SK-N-SH (cell line): Measurements from ENCODE around the gene RXFP3.

ENCODE experiments used
- ELF1 ChIP-seq: IDR thresholded peaks from 2 replicates; pipeline ENCODE4 v1.4.0; 2012
- EP300 ChIP-seq, 2 experiments: IDR thresholded peaks; 2 replicates each; pipeline versions ENCODE4 v1.4.0 to v1.6.1; 2012; ENCODE audit warnings: borderline replicate concordance in 1 of 2, low read depth in 1 of 2, low read length in 1 of 2
- EZH2phosphoT487 ChIP-seq: fragments of 200-600 bp; sonication (generic); IDR thresholded peaks from 2 replicates; pipeline ENCODE4 v1.6.1; 2017; ENCODE audit warnings: low read depth, mixed run types, mild to moderate bottlenecking, antibody characterized with exemption, moderate library complexity, borderline replicate concordance
- GABPA ChIP-seq: IDR thresholded peaks from 2 replicates; pipeline ENCODE4 v1.4.0; 2012; ENCODE audit warnings: low read depth, mild to moderate bottlenecking
- MAX ChIP-seq: IDR thresholded peaks from 2 replicates; pipeline ENCODE4 v1.4.0; 2012; ENCODE audit warnings: low read depth
- MXI1 ChIP-seq: IDR thresholded peaks from 2 replicates; pipeline ENCODE4 v1.6.1; 2012; ENCODE audit warnings: mild to moderate bottlenecking, low read depth, low read length, improper control_type of control experiment
- NFIC ChIP-seq: IDR thresholded peaks from 2 replicates; pipeline ENCODE4 v1.4.0; 2012; ENCODE audit warnings: borderline replicate concordance
- PBX3 ChIP-seq: IDR thresholded peaks from 2 replicates; pipeline ENCODE4; 2012
- RFX5 ChIP-seq: IDR thresholded peaks from 2 replicates; pipeline ENCODE4 v1.6.1; 2012; ENCODE audit warnings: mild to moderate bottlenecking, improper control_type of control experiment, low read length
- SMC3 ChIP-seq: IDR thresholded peaks from 2 replicates; pipeline ENCODE4 v1.6.1; 2012; ENCODE audit warnings: low read depth, low read length, improper control_type of control experiment
- YY1 ChIP-seq: IDR thresholded peaks from 2 replicates; pipeline ENCODE4 v1.4.0; 2012; ENCODE audit warnings: low read depth, mild to moderate bottlenecking
- TF ChIP-seq, protein P1 (sequence below): fragments of 200-600 bp; sonication (generic); IDR thresholded peaks from 2 replicates; pipeline ENCODE4 v1.6.1; 2017; ENCODE audit warnings: antibody characterized with exemption, mild to moderate bottlenecking, moderate library complexity
- TF ChIP-seq, protein P2 (sequence below): fragments of 150-350 bp; IDR thresholded peaks from 2 replicates; pipeline ENCODE4 v1.6.1; 2017; ENCODE audit warnings: antibody characterized with exemption, low read length, low read depth, borderline replicate concordance
- TF ChIP-seq, protein P3 (sequence below): IDR thresholded peaks from 2 replicates; pipeline ENCODE4 v1.4.0; 2012; ENCODE audit warnings: low read depth, borderline replicate concordance

DNA sequence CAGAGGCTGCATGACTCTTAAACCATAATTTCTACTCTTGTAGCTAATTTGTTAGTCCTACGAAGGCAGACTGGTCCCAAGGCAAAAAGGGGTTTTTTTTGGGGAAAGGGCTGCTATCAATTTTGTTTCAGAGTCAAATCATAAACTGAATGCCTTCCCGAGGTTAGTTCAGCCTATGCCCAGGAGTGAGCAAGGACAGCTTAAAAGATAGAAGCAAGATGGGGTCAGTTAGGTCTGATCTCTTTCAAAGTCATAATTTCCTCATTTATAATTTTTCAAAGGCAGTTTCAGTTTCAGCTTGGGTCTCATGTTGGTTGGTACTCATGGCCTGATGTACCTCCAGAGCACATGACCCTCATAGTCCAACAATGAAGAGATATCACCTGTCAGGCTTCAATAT lies 7.9 kb upstream of the RXFP3 start:
- TF ChIP-seq, protein P1, sequence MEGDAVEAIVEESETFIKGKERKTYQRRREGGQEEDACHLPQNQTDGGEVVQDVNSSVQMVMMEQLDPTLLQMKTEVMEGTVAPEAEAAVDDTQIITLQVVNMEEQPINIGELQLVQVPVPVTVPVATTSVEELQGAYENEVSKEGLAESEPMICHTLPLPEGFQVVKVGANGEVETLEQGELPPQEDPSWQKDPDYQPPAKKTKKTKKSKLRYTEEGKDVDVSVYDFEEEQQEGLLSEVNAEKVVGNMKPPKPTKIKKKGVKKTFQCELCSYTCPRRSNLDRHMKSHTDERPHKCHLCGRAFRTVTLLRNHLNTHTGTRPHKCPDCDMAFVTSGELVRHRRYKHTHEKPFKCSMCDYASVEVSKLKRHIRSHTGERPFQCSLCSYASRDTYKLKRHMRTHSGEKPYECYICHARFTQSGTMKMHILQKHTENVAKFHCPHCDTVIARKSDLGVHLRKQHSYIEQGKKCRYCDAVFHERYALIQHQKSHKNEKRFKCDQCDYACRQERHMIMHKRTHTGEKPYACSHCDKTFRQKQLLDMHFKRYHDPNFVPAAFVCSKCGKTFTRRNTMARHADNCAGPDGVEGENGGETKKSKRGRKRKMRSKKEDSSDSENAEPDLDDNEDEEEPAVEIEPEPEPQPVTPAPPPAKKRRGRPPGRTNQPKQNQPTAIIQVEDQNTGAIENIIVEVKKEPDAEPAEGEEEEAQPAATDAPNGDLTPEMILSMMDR, result no peak
- no peak for TF ChIP-seq NFIC
- no peak for TF ChIP-seq SMC3
- TF ChIP-seq, protein P2, sequence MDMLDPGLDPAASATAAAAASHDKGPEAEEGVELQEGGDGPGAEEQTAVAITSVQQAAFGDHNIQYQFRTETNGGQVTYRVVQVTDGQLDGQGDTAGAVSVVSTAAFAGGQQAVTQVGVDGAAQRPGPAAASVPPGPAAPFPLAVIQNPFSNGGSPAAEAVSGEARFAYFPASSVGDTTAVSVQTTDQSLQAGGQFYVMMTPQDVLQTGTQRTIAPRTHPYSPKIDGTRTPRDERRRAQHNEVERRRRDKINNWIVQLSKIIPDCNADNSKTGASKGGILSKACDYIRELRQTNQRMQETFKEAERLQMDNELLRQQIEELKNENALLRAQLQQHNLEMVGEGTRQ, result no peak
- TF ChIP-seq ELF1, result no peak
- TF ChIP-seq, protein P3, sequence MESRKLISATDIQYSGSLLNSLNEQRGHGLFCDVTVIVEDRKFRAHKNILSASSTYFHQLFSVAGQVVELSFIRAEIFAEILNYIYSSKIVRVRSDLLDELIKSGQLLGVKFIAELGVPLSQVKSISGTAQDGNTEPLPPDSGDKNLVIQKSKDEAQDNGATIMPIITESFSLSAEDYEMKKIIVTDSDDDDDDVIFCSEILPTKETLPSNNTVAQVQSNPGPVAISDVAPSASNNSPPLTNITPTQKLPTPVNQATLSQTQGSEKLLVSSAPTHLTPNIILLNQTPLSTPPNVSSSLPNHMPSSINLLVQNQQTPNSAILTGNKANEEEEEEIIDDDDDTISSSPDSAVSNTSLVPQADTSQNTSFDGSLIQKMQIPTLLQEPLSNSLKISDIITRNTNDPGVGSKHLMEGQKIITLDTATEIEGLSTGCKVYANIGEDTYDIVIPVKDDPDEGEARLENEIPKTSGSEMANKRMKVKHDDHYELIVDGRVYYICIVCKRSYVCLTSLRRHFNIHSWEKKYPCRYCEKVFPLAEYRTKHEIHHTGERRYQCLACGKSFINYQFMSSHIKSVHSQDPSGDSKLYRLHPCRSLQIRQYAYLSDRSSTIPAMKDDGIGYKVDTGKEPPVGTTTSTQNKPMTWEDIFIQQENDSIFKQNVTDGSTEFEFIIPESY, result no peak
- TF ChIP-seq RFX5, result no peak
- TF ChIP-seq EZH2phosphoT487, result no peak
- no peak for TF ChIP-seq YY1
- no peak for TF ChIP-seq PBX3
- no peak for TF ChIP-seq MXI1
- TF ChIP-seq MAX, result no peak
- no peak for TF ChIP-seq EP300 (IDR thresholded peaks at IDR 0.05; ENCODE audit: borderline replicate concordance in 1 of 2, low read depth in 1 of 2, low read length in 1 of 2)
- TF ChIP-seq GABPA, result no peak
